Transverse colon (tissue), 4 donors: Measurements from ENCODE around the gene PTPN2. TPM values are rescaled to one million over a fixed set of nuclear protein-coding genes. Genes with fewer than 3 reads are reported as not detected.

Experiments used
- DNase-seq: peaks from one replicate; pipeline ENCODE4 v3.0.0-alpha.2; 2019
- H3K27ac ChIP-seq, 4 donors: fragments of 200-600 bp; sonication (generic); 2 replicates each; pipeline ENCODE4 v1.5.1; 2016 to 2018; ENCODE audit warnings: inconsistent platforms in 4 of 4
- H3K27me3 ChIP-seq: fragments of 200-600 bp; sonication (generic); 2 replicates; pipeline ENCODE4 v1.5.1; 2017; ENCODE audit warnings: inconsistent platforms
- H3K36me3 ChIP-seq, 4 donors: fragments of 200-600 bp; sonication (generic); 2 replicates each; pipeline ENCODE4 v1.5.1; 2017 to 2019; ENCODE audit warnings: inconsistent platforms in 4 of 4
- H3K4me1 ChIP-seq, 4 donors: fragments of 200-600 bp; sonication (generic); 2 replicates each; pipeline ENCODE4 v1.5.1; 2017 to 2020; ENCODE audit warnings: inconsistent platforms in 4 of 4
- H3K4me3 ChIP-seq, 4 donors: fragments of 200-600 bp; sonication (generic); 1 replicate in 1 of 4; 2 replicates in 3 of 4; pipeline versions ENCODE4 v1.5.1 to v1.6.1; 2017 to 2019; ENCODE audit warnings: inconsistent platforms in 4 of 4
- H3K9me3 ChIP-seq, 2 donors: fragments of 200-600 bp; sonication (generic); 2 replicates each; pipeline ENCODE4 v1.5.1; 2017 to 2019; ENCODE audit warnings: inconsistent platforms in 2 of 2
- EP300 ChIP-seq: sonication (generic); formaldehyde crosslinking; IDR thresholded peaks from one replicate; pipeline ENCODE4 v1.6.1; 2017; ENCODE audit warnings: antibody characterized with exemption, low read depth
- POLR2A ChIP-seq: fragments of 450-650 bp; IDR thresholded peaks from one replicate; pipeline ENCODE4 v1.6.1; 2016; ENCODE audit warnings: antibody characterized with exemption, mild to moderate bottlenecking, moderate library complexity
- POLR2AphosphoS5 ChIP-seq, 3 donors: sonication (generic); formaldehyde crosslinking; IDR thresholded peaks; one replicate each; pipeline ENCODE4 v1.6.1; 2016; ENCODE audit warnings: antibody characterized with exemption in 3 of 3
- WGBS, 2 donors: methylation state at CpG; one replicate each; pipeline ENCODE4 v1.1.5; 2018; ENCODE audit warnings: low coverage in 1 of 2; 5-methylcytosine and 5-hydroxymethylcytosine counted together
- in situ Hi-C, 4 donors: fragments of 200-750 bp; cut with MboI; loops; one replicate each; pipeline versions ENCODE4 v1.15.0 to v1.15.1; 2017; ENCODE audit warnings: low sequenced_read_pairs in 3 of 4, low pct_ligation_motif_present in 1 of 4, low pct_unique_long_range_greater_than_20kb in 1 of 4
- intact Hi-C: fragments of 100-400 bp; cut with DNase I; formaldehyde crosslinking; loops from one replicate; pipeline ENCODE4 v1.15.1; 2023; ENCODE audit warnings: low total_unique reads
- small RNA-seq, 4 donors: library from RNA; depleted of rRNA; stranded (forward); fragments of <200 nt; gene quantifications; one replicate each; pipeline ENCODE3, GENCODE V24; 2016
- total RNA-seq, 4 donors: library from RNA; depleted of rRNA; stranded (reverse); fragments of >200 nt; gene quantifications; one replicate each; pipeline ENCODE4 v1.1.0, GENCODE V29; 2016
- TF ChIP-seq, protein P1 (sequence below), 5 experiments: fragments of 200-600 bp in 3 of 5; fragments of 450-650 bp in 2 of 5; sonication (generic) in 3 of 5; IDR thresholded peaks; 1 replicate in 2 of 5; 2 replicates in 3 of 5; pipeline ENCODE4 v1.5.1; 2016 to 2017; ENCODE audit warnings: antibody characterized with exemption in 5 of 5, inconsistent platforms in 3 of 5, mild to moderate bottlenecking in 2 of 5, moderate library complexity in 1 of 5

Gene PTPN2
- total RNA-seq, 4 donors from 2014 or later, result 10.5 to 65.7 (median 46.1) TPM

DNA sequence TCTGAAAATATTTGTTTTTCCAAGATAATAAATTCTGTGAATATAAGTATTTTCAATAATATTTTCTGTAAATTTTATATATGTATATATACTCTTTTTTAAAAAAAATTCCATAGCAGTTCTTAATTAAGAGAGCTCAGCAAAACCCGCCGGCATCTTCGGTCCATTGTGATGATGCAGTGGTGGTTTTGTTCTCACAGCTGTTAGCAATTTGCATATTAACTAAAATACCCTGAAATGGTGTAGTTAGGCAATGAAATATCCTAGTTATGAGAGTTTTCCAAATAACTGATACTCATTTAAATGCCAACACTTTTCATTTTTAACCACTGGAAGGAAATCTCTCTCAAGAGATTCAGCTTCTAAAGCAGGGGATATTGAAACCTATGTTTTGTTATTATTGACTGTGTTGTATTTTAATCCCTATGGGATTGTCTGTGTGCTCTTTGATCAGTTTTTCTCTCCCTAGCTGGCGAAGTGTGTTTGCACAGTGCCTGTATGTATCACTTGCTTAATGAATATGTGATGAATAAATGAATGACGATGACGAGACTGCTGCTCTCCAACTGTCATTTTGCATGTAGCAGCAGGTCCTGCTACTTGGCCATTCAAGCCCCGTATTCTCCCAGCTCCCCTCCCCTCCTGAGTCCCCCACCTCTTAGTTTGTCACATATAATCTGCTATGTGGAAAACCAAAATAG is 138.8 kb downstream of the PTPN2 start:
- Histone ChIP-seq H3K36me3 (no peaks in the 10 kb centered on the region), H3K27me3 (no peaks in the 10 kb centered on the region), H3K4me1 (no peaks in the 10 kb centered on the region), H3K9me3 (no peaks in the 10 kb centered on the region), H3K27ac (no peak overlapping the region), H3K4me3 (no peak overlapping the region)
- no peak for DNase-seq
- in situ Hi-C loops (loop anchor here in 3 of 4 donors (10.0 to 25.0 kb wide), 3 partner anchors 150 to 417 kb away; no protein-coding TSS in a partner anchor), intact Hi-C loops (no loop called here)
- 90 to 92% methylated on average over 7 of the region's 7 CpGs for WGBS, 2 donors
- TF ChIP-seq EP300, result no peak
- TF ChIP-seq POLR2AphosphoS5 (IDR thresholded peaks at IDR 0.05), result no peak
- no peak for TF ChIP-seq POLR2A
- TF ChIP-seq, protein P1, sequence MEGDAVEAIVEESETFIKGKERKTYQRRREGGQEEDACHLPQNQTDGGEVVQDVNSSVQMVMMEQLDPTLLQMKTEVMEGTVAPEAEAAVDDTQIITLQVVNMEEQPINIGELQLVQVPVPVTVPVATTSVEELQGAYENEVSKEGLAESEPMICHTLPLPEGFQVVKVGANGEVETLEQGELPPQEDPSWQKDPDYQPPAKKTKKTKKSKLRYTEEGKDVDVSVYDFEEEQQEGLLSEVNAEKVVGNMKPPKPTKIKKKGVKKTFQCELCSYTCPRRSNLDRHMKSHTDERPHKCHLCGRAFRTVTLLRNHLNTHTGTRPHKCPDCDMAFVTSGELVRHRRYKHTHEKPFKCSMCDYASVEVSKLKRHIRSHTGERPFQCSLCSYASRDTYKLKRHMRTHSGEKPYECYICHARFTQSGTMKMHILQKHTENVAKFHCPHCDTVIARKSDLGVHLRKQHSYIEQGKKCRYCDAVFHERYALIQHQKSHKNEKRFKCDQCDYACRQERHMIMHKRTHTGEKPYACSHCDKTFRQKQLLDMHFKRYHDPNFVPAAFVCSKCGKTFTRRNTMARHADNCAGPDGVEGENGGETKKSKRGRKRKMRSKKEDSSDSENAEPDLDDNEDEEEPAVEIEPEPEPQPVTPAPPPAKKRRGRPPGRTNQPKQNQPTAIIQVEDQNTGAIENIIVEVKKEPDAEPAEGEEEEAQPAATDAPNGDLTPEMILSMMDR (IDR thresholded peaks at IDR 0.05), result no peak

DNA sequence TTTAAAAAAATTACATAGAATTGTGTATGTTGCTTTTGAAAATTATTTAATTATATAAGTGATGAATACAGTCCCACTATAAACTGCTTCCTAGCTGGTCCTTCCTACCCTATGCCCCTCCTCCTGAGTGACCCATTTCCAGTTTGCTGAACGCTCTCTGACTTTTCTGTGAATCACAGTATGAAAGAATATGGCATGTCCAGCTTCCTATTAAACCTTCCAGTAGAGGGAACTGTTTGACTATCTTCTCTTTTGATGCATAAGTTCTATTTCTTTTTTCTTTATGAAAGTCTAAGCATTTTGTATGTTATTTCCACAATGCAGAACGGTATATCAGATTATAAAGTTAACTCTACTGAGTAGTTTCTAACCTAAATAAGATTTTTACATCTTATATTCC is 139.9 kb downstream of the PTPN2 start:
- Histone ChIP-seq H3K4me3 (no peak overlapping the region), H3K4me1 (no peaks in the 10 kb centered on the region), H3K36me3 (no peaks in the 10 kb centered on the region), H3K9me3 (no peaks in the 10 kb centered on the region), H3K27me3 (no peaks in the 10 kb centered on the region), H3K27ac (no peak overlapping the region)
- WGBS, 2 donors, result 0% methylated on average over 2 of the region's 2 CpGs
- intact Hi-C loops, result no loop called here
- TF ChIP-seq POLR2AphosphoS5 (IDR thresholded peaks at IDR 0.05) (no peak), POLR2A (no peak)
- TF ChIP-seq, protein P1 (IDR thresholded peaks at IDR 0.05), result peak; percentile 47 to 54 (median 48)
- no peak for DNase-seq
- in situ Hi-C loops, result loop anchor here in 3 of 4 donors (10.0 to 25.0 kb wide), 3 partner anchors 151 to 418 kb away; no protein-coding TSS in a partner anchor

DNA sequence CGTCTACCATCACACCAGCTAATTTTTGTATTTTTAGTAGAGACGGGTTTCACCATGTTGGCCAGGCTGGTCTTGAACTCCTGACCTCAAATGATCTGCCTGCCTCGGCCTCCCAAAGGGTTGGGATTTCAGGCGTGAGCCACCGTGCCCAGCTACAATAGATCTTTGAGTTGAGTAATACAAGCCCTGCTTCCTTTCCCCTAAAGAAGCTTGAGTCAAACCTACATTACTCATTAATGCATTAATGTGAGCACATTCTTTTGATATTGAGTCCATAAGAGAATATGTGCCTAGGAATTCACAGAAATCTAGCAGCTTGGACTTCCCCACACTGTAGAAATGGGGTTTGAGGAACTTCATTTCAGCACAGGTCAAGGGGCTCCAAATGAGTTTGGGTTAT is 141.6 kb downstream of the PTPN2 start:
- Histone ChIP-seq H3K4me1 (no peaks in the 10 kb centered on the region), H3K36me3 (no peaks in the 10 kb centered on the region), H3K4me3 (no peak overlapping the region), H3K9me3 (no peaks in the 10 kb centered on the region), H3K27me3 (no peaks in the 10 kb centered on the region), H3K27ac (no peak overlapping the region)
- TF ChIP-seq EP300 (no peak), POLR2AphosphoS5 (IDR thresholded peaks at IDR 0.05) (no peak), POLR2A (no peak)
- TF ChIP-seq, protein P1 (IDR thresholded peaks at IDR 0.05), result no peak
- intact Hi-C loops (no loop called here), in situ Hi-C loops (loop anchor here in 3 of 4 donors (10.0 to 25.0 kb wide), 3 partner anchors 152 to 420 kb away; no protein-coding TSS in a partner anchor)
- DNase-seq, result no peak
- 60 to 83% methylated on average over 5 of the region's 5 CpGs for WGBS, 2 donors

Small RNA genes lying within 50 kb of the gene (small RNA-seq; reads per million reads assigned to genes)
- gene RF00019, result 0 reads per million in 4 donors

Other genes starting within 250 kb of the PTPN2 start
- 1 to 10 TPM; 6.0 to 7.8 (median 6.8) TPM for gene SPIRE1, start 226.1 kb downstream of the PTPN2 start, total RNA-seq
- gene CEP76, start 181.5 kb downstream of the PTPN2 start, total RNA-seq, result 10 to 100 TPM in 1 of 4 donors, 1 to 10 TPM in 3; 7.6 to 23.7 (median 9.0) TPM
- gene PSMG2, start 181.2 kb downstream of the PTPN2 start, total RNA-seq, result 10 to 100 TPM; 14.7 to 80.4 (median 55.0) TPM
- gene SEH1L, start 63.8 kb upstream of the PTPN2 start, total RNA-seq, result 10 to 100 TPM in 3 of 4 donors, 1 to 10 TPM in 1; 9.4 to 29.1 (median 18.2) TPM
- 10 to 100 TPM; 21.3 to 40.0 (median 34.1) TPM for gene CEP192, start 107.1 kb upstream of the PTPN2 start, total RNA-seq